ENCODE results near the gene XRN1.

GRCh38 chr3:142444343-142444742, 3.5 kb downstream of the XRN1 start:
- TF ChIP-seq MYC (IDR thresholded peaks at IDR 0.05; ENCODE audit: low read depth, low read length): no peak
- no peak for TF ChIP-seq POLR2A (IDR thresholded peaks at IDR 0.05; ENCODE audit: extremely low read depth, insufficient read length)
- no peak for TF ChIP-seq CTCF (IDR thresholded peaks at IDR 0.05; ENCODE audit: low read depth, low read length)
- TF ChIP-seq, protein P1, sequence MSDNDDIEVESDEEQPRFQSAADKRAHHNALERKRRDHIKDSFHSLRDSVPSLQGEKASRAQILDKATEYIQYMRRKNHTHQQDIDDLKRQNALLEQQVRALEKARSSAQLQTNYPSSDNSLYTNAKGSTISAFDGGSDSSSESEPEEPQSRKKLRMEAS (IDR thresholded peaks at IDR 0.05; ENCODE audit: low read depth, low read length): no peak
